Embryonic facial prominence (tissue), 1 donor: ENCODE data around the gene P2RY8.
"Not testable (repeated sequence)": the region's sequence is repeated elsewhere in the genome, so short reads cannot be mapped to it uniquely, and the experiment has no call there.

Source experiments
- DNase-seq: peaks from one replicate; pipeline ENCODE4 v3.0.0-alpha.2; 2016; ENCODE audit errors: extremely low spot score

The P2RY8 gene

GRCh38 chrX:1545776-1546408 is 8.9 kb upstream of the P2RY8 start:
- no peak for DNase-seq

DNA sequence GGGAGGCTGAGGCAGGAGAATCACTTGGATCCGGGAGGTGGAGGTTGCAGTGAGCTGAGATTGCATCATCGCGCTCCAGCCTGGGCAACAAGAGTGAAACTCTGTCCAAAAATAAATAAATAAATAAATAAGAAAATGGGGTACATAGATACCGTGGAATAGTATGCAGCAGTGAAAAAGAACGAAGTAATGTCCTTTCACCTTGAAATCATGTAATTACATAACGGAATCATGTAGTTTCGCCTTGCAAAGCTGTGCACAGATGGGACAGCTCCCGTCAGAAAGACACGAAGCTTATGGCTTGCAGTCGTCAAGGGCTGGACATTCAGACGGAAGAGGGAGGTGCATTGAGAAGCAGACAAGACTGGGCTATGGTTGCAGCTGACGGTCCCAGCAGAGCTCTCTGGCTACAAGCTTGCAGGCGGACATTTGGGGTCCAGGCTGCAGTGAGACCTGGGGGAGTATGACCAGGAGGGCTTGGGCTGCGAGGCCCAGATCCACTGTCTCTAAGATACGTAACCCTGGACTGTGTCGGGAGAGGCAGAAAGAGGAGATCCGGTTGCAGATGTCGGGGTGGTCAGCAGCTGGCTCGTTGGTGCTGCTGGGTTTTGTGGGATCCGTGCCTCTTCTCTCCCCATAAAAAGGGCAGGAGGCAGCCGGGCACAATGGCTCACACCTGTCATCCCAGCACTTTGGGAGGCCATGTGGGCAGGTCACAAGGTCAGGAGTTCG is 6.2 kb upstream of the P2RY8 start:
- DNase-seq = no peak

- not testable (repeated sequence) for DNase-seq
These were observed 2.2 kb upstream of the P2RY8 start for GRCh38 chrX:1539146-1539545.

GRCh38 chrX:1537716-1538090 is 718 bp upstream of the P2RY8 start:
- DNase-seq = not testable (repeated sequence)

DNA sequence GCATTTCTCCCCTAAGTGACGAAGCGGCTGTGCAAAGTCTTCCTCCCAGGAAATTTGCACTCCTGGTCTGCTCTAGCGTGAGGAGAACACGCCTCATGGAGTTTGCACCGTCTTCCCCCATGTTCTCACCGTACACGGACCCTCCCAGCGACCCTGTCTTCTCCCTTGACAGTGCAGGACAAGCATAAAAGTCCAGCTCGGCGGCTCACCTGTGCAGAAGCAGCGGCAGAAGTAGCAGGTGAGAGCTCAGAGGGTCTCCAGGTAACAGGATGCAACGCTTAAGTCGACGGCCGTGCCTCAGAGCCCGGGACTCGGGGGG is 314 bp downstream of the P2RY8 start:
- no peak for DNase-seq

GRCh38 chrX:1535241-1536041 is 1.5 kb downstream of the P2RY8 start:
- DNase-seq = no peak

- no peak for DNase-seq
These were observed 2.5 kb downstream of the P2RY8 start for GRCh38 chrX:1534301-1535168.

DNA sequence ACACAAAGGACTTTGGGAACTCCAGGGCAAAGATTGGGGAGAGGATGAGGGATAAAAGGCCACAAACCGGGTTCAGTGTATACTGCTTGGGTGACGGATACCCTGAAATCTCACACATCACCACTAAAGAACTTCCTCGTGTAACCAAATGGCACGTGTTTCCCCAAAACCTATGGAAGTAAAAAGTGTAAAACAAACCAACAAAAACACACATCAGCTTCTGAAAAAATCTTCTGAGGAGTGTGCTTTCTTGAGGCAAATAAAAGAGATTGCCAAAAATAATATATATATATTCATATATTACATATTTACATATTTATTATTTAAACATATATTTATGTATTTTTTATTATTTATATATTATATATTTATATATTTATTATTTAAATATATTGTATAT is 3.9 kb downstream of the P2RY8 start:
- no peak for DNase-seq

DNA sequence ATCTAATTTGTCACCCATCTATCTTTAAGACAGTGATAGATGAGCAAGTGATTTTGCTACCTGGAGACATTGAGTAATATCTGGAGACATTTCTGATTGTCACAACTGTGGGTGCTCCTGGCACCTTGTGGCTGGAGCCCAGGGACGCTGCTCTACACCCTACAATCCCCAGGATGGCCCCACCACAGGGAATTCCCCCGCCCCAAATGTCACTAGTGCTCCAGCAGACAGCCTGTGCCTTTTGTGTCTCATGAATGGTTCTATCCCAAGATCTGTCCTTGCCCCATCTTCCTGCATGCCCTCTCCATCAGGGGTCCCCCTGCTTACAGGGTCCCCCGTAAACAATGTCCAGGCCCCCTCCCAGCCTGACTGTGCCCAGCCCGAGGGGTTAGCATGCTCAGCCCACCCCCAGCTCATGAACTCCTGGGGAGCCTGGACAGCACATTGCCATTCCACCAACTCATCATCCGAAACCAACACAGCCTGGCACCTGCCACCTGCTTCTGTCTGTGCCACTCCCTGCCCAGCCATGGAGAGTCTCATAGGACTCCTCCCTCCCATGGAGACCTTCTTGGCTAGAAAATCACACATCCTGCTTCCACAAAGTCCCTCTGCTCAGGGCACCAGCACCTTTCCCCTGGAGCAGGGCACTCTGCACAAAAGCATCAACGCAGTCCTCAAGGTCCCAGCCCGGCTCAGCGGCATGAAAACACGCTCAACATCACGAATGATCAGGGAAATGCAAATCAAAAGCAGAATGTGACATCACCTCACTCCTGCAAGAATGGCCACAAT is 5.7 kb downstream of the P2RY8 start:
- DNase-seq = no peak

- no peak for DNase-seq
These were observed 7.2 kb downstream of the P2RY8 start for GRCh38 chrX:1529756-1530155.

GRCh38 chrX:1529328-1529727 is 7.7 kb downstream of the P2RY8 start:
- no peak for DNase-seq

- DNase-seq = no peak
These were observed 8.1 kb downstream of the P2RY8 start for GRCh38 chrX:1528884-1529203.

DNA sequence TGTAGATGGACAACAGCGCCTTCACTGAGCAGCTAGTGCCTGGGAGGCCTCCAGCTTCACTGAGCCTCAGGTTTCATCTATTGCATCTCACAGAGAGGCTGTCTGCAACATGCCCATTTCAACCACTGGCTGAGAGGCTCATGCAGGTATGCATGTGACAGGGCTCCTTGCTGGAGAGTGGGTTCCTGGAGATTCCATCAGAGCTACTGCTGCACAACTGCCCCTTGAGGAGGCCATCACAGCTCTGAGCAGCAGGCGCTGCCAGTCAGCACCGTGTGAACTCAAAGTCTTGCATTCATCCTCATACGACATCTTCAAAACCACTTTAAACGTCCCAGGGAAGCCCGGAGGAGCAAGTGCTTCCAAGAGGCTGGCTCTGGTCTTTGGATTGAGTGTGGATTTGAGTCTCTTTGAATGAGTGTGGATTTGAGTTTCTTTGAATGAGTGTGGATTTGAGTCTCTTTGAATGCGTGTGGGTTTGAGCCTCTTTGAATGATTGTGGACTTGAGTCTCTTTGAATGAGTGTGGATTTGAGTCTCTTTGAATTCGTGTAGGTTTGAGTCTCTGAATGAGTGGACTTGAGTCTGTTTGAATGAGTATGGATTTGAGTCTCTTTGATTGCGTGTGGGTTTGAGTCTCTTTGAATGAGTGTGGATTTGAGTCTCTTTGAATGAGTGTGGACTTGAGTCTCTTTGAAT is 8.7 kb downstream of the P2RY8 start:
- no peak for DNase-seq

GRCh38 chrX:1527457-1527856 is 9.5 kb downstream of the P2RY8 start:
- DNase-seq = no peak

- no peak for DNase-seq
These were observed 10.4 kb downstream of the P2RY8 start for GRCh38 chrX:1526565-1526964.

DNA sequence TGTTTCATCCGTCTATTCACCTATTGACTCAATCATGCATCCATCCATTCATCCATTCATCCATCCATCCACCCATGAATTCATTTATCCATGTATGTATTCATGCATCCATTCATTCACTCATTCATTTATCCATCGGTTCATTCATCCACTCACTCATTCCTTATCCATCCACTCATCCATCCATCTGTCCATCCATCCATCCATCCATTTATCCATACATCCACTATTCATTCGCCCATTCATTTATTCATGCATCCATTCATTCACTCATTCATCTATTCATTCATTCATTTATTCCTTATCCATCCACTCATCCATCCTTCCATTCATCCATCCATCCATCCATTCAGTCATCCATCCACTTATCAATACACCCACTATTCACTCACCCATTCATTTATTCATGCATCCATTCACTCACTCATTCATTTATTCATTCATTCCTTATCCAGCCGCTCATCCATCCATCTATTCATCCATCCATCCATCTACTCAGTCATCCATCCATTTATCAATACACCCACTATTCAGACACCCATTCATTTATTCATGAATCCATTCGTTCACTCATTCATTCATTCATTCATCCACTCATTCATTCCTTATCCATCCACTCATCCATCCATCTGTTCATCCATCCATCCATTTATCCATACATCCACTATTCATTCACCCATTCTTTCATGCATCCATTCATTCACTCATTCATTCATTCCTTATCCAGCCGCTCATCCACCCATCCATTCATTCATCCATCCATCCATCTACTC is 11.2 kb downstream of the P2RY8 start:
- no peak for DNase-seq

GRCh38 chrX:1524874-1525582 is 12.0 kb downstream of the P2RY8 start:
- no peak for DNase-seq

- DNase-seq = not testable (repeated sequence)
These were observed 14.1 kb downstream of the P2RY8 start for GRCh38 chrX:1522905-1523304.

DNA sequence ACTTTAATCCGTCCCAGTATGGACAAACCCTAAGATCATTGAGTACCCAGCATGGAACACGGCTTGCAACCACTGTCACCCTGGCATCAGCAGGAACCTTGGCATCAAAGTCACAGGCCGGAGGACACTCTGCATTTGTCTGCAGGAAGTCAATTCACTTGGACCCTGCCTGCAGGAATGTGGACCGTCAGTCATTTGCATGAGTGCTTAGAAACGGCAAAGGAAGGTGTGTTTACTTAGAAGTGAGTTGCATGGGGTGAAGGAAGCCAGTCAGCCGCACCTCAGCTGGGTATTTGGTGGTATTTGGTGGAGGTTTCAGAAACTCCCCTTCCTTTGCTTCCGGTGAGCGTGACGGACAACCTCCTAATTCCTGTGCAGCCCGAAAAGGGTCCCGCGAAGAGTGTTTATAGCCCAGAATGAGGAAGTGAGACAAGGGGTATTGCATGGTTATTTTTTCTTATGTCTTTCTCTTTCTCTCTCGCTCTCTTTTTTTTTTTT is 15.5 kb downstream of the P2RY8 start:
- DNase-seq = no peak
